Stimulated activated CD8-positive, alpha-beta memory T cell treated with anti-CD3 and anti-CD28 coated beads, Interleukin-15, amount 100 ng/mL, for 48 hours (primary cell): ENCODE measurements around the gene LAMTOR2.

ENCODE experiments used
- DNase-seq, 2 donors: peaks; one replicate each; pipeline ENCODE4 v3.0.0-alpha.2; 2020; ENCODE audit warnings: low read depth in 2 of 2

Gene LAMTOR2

GRCh38 chr1:156076609-156077429, 22.2 kb downstream of the LAMTOR2 start:
- DNase-seq: peak in 1 of 2 donors; percentile 25

- DNase-seq: no peak
These were observed 22.8 kb downstream of the LAMTOR2 start for GRCh38 chr1:156077430-156077760.

GRCh38 chr1:156078728-156079127, 24.1 kb downstream of the LAMTOR2 start:
- no peak for DNase-seq

DNA sequence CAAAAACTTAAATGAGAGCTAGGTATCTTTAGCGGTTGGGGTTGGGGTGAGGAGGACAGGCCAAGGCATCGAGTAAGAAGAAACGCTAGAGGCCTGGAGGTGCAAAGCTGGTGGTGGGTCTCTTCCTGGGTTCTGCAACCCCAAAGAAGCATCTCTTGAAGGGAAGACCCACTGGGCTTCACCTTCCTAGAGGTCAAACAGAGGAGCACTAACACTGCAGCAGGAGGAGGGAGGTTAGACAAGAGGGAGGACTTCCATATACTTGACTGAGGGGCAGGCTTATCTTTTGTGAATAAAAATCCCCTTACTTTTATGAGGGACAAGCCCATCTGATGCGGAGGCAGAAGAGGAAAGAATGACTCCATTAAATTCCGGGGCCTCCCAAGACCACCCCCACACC, 25.2 kb downstream of the LAMTOR2 start:
- no peak for DNase-seq

GRCh38 chr1:156080241-156080862, 25.8 kb downstream of the LAMTOR2 start:
- DNase-seq: no peak

DNA sequence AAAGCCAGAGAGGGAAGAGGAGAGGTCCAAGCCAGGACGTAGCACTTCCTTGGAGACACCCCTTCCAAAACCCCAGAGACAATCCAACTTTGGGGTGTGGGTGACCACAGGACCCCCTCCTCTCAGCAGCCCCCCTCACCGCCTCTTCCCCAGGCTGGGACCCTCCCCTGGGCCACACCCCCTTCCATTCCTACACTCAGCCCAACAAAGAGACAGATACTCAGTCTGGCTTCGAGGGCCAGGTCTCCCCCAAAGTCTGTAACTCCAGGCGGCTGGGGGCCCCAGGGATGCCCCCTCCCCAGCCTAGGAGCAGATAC, 26.2 kb downstream of the LAMTOR2 start:
- no peak for DNase-seq

DNA sequence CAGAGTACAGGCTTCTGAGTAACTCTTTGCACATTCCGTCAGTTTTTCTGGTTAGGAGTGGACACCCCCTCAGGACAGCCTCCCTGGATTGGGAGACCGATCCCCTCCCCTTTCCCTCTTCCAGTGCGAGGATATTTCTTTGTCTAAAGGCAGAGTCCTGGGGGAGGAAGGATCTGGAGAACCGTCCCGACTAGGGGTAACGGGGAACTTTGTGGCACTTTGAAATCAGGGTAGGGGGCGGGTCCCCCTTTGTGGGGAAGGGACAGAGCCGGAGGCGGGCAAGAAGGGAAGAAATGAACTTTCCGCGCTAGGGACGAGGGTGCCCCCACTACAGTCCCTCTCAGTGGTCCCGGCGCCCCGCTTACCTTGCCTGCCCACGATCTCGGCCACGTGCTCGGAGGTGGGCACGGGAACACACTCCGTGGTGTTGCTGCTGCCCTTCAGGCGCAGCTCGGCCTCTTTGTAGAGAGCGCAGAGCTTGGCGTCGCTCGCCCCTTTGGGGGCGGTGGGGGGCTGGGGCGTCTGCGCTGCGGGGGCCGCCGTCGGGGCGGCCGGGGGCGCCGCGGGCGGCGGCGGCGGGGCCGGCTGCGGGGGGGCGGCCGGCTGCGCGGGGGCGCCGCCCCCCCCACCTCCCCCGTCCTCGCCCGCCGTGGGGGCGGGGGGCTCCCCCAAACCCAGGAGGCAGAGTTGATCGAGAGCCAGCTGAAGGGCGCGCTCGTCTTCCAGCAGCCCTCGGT, 26.8 kb downstream of the LAMTOR2 start:
- DNase-seq: no peak

GRCh38 chr1:156081917-156082308, 27.3 kb downstream of the LAMTOR2 start:
- DNase-seq: no peak

GRCh38 chr1:156082309-156083091, 27.9 kb downstream of the LAMTOR2 start, which contains the start of gene MEX3A:
TSS of gene MEX3A (minus strand) at chr1:156082465. CDS start at chr1:156081998, 467 bp downstream.
- DNase-seq: peak in 1 of 2 donors; percentile 42

- DNase-seq: no peak
These were observed 29.5 kb downstream of the LAMTOR2 start for GRCh38 chr1:156083800-156084790.

GRCh38 chr1:156086256-156086662, 31.7 kb downstream of the LAMTOR2 start:
- DNase-seq: no peak

- DNase-seq: no peak
These were observed 35.1 kb downstream of the LAMTOR2 start for GRCh38 chr1:156089704-156090103.

DNA sequence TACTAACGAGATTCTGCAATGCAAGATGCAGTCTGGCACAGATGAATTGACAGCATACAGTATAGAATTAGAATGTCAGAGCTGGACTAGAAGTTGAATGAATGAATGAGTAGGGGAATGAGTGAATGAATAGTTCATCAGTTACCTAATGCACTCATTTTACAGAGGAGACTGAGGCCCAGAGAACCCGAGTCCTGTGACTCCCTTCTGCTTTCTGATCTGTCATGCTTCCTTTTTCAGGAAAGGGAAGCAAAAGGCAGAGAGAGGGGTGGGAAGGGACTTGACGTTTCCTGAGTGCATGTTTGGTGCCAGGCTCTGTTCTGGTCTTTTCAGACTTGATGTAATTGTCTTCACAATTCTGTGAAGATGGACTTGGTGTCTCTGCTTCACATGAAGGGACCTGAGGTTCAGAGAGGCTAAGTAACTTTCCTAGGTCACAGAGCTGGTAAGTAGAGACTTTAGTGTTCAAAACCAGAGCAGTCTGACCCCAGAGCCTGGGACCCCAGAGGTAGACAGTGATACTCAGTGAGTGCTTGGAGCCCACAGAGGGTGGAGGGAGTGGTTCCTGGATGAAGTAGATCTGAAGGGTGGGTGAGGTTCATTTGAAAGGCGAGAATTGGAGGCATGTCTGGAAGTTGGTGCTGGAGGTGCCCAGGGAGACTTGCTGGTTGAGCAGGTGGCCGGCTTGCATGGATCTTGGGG, 35.7 kb downstream of the LAMTOR2 start:
- no peak for DNase-seq

DNA sequence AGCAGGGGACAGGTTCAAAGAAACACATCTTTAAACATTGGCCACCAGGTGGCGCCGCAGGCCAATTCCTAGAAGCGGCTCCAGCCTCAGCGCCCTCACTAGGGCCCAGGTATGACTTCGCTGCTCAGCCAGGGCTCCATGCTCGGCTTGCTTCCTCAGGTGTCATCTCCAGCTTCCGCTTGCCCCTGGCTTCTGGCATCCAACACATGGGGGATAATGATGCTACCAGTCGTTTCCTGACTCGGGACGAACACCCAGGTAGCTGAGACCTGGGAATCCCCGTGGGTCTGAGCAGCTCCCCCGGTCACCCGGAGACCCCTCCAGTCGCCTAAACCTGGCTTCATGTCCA, 36.2 kb downstream of the LAMTOR2 start:
- DNase-seq: peak; percentile 78 to 79

GRCh38 chr1:156091610-156092009, 37.0 kb downstream of the LAMTOR2 start:
- no peak for DNase-seq

- no peak for DNase-seq
These were observed 41.4 kb downstream of the LAMTOR2 start for GRCh38 chr1:156095906-156096508.

DNA sequence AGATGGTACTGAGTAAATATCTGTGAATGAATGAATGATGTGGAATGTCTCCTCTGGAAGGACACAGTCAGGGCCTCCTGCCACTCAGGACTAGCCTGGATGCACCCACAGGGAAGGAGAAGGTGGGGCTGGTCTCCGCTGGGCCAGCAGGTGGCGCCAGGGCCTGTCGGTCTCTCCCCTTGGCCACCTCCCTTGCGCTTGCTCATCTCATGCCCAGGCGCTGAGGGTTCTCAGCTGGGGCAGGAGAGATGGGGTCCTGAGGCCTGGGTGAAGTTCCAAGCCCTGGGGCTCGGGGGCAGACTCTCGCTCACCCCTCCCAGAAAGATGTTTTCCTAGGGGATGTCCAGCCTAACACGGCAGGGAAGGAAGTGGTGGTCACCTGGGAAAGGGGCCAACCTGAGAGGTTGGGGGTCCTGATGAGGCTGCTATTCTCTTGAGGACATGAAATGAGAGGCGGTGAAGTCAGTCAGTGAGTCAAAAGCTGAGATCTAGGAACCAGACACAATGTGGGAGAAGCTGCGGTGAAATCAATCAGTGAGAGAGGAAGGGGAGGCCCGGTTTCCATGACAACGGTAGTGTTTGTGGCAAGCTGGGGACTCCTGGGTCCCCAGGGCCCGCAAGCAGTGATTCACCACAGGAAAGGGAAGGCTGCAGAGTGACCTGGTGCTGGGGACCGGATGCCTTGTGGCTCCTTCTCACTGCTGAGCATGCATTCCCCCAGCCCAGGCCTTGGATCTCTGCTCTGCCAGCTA, 42.2 kb downstream of the LAMTOR2 start:
- peak; percentile 92 to 93 for DNase-seq

- DNase-seq: peak in 1 of 2 donors; percentile 58
These were observed 43.1 kb downstream of the LAMTOR2 start for GRCh38 chr1:156097499-156098178.
